ENCODE results near the gene KIF5A.
"Not testable (repeated sequence)": the region's sequence is repeated elsewhere in the genome, so short reads cannot be mapped to it uniquely, and the experiment has no call there.

The KIF5A gene

GRCh38 chr12:57549909-57550640 is at the start of gene KIF5A:
Gene KIF5A, plus strand, starts transcription at chr12:57550044. Its CDS starts 228 bp downstream, at chr12:57550272.
- peak; percentile 73 for DNase-seq (ENCODE audit: low spot score)

DNA sequence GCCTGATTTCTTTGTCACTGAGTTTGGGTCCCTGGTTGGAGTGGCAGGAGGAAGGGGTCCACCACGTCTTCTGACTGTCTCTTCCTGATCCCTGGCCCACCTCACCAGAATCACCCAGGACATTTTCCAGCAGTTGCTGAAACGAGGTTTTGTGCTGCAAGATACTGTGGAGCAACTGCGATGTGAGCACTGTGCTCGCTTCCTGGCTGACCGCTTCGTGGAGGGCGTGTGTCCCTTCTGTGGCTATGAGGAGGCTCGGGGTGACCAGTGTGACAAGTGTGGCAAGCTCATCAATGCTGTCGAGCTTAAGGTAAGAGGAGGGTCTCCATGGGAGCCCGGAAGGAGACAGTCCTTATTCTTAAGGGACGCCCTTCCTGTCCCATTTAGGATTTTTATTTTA is 49.6 kb upstream of the KIF5A start:
- no peak for DNase-seq (ENCODE audit: low spot score)

GRCh38 chr12:57502311-57502969 is 47.4 kb upstream of the KIF5A start:
- DNase-seq (ENCODE audit: low spot score): not testable (repeated sequence)

DNA sequence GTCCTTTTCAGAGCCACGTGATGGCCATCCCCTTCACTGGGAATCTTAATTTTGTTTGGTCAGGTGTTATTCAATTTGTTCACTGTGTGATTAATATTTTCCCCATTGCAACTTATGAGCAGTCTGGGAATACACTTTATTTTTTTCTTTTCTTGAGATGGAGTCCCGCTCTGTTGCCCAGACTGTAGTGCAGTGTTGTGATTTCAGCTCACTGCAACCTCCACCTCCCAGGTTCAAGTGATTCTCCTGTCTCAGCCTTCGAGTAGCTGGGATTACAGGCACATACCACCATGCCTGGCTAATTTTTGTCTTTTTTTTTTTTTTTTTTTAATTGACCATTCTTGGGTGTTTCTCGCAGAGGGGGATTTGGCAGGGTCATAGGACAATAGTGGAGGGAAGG is 43.3 kb upstream of the KIF5A start:
- DNase-seq (ENCODE audit: low spot score): not testable (repeated sequence)

DNA sequence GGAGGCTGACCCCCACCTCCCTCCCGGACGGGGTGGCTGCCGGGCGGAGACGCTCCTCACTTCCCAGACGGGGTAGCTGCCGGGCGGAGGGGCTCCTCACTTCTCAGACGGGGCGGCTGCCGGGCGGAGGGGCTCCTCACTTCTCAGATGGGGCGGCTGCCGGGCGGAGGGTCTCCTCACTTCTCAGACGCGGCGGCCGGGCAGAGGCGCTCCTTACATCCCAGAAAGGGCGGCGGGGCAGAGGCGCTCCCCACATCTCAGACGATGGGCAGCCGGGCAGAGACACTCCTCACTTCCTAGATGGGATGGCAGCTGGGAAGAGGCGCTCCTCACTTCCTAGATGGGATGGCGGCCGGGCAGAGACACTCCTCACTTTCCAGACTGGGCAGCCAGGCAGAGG is 42.0 kb upstream of the KIF5A start:
- DNase-seq (ENCODE audit: low spot score): not testable (repeated sequence)

DNA sequence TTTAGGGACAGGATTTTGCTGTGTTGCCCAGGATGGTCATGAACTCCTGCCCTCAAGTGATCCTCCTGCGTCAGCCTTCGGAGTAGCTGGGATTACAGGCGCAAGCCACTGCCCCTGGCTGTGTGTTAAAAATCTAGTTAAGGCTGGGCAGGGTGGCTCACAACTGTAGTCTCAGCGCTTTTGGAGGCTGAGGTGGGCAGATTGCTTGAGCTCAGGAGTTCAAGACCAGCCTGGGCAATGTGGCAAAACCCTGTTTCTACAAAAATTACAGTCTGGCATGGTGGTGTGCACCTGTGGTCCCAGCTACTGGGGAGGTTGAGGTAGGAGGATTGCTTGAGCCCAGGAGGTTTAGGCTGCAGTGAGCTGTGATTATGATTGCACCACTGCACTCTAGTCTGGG is 38.7 kb upstream of the KIF5A start:
- DNase-seq (ENCODE audit: low spot score): no peak

DNA sequence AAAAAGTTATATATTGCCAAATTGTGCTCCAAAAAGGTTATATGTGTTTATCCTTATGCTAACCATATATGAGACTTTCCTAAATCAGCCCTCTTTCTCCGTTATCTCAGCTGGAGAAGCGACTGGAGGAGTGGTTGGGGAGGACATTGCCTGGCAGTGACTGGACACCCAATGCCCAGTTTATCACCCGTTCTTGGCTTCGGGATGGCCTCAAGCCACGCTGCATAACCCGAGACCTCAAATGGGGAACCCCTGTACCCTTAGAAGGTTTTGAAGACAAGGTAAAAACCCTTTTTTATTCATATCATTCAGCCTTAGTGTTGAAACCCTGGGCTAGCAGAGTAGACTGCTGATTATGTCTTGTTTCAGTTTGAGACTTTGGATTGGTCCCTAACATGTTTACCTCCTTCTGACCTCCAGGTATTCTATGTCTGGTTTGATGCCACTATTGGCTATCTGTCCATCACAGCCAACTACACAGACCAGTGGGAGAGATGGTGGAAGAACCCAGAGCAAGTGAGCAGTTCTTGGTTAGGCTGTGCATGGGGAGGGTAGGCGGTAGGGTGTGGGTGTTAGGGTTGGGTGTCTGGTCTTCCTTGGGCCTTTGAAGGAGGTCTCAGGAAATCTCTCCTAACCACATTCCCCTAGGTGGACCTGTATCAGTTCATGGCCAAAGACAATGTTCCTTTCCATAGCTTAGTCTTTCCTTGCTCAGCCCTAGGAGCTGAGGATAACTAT is 38.1 kb upstream of the KIF5A start:
- no peak for DNase-seq (ENCODE audit: low spot score)

GRCh38 chr12:57512665-57513064 is 37.2 kb upstream of the KIF5A start:
- DNase-seq (ENCODE audit: low spot score): no peak

DNA sequence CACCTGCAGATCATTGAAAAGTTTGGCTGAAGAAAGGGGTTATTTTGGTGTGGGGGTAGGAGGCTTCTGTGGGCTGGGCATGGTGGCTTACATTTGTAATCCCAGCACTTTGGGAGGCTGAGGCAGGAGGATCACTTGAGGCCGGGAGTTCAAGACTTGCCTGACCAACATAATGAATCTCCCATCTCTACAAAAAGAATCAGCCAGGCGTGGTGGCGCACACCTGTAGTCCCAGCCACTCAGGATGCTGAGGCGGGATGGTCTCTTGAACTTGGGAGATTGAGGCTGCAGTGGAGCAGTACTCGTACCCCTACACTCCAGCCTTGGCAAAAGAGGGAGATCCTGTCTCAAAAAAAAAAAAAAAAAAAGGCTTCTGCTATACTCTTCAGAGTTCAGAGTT is 36.6 kb upstream of the KIF5A start:
- DNase-seq (ENCODE audit: low spot score): no peak

GRCh38 chr12:57513677-57514076 is 36.2 kb upstream of the KIF5A start:
- DNase-seq (ENCODE audit: low spot score): not testable (repeated sequence)

GRCh38 chr12:57514246-57514645 is 35.6 kb upstream of the KIF5A start:
- DNase-seq (ENCODE audit: low spot score): not testable (repeated sequence)

DNA sequence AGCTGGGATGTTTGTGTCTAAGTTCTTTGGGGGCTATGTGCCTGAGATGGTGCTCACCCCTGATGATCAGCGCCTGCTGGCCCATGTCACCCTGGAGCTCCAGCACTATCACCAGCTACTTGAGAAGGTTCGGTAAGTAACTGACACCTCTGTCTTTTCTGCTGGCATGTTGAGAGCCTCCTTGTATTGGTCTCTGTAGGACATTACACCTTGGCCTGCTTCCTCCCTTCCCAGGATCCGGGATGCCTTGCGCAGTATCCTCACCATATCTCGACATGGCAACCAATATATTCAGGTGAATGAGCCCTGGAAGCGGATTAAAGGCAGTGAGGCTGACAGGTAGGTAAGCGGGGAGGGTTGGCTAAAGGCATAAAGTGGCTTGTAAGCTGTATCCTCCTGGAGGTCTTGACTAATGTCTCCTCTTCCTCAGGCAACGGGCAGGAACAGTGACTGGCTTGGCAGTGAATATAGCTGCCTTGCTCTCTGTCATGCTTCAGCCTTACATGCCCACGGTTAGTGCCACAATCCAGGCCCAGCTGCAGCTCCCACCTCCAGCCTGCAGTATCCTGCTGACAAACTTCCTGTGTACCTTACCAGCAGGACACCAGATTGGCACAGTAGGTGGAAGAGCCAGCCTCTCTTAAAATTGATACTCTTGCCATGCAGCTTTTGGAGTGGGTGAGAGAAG is 35.0 kb upstream of the KIF5A start:
- no peak for DNase-seq (ENCODE audit: low spot score)

GRCh38 chr12:57515408-57515933 is 34.4 kb upstream of the KIF5A start:
- no peak for DNase-seq (ENCODE audit: low spot score)

GRCh38 chr12:57515934-57516541 is 33.8 kb upstream of the KIF5A start:
- DNase-seq (ENCODE audit: low spot score): no peak

DNA sequence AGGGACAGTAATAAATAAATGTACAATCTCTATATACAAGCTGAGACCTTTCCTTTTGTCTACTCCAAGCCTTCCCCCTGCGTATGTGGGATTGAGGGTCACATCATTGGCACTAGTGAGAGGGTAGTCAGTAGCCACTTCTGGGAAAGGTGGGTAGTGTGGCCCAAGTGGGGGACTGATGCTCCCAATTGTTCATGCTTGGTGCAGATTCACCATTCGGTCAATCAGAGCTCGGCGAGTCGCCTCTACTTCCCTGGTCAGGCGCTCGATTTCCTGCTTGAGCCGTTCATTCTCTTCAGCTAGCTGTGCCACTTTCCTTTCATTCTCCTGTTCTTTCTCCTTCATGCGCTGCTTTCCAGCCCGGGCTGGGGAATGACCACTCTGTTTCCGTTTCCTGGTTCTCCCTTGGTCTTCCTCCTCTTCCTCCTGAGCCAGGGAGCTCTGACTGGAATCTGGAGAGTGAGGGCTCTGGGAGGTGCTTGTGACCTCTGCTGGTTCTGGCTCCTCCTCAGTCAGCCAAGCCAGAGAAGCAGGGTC is 33.2 kb upstream of the KIF5A start:
- DNase-seq (ENCODE audit: low spot score): no peak

DNA sequence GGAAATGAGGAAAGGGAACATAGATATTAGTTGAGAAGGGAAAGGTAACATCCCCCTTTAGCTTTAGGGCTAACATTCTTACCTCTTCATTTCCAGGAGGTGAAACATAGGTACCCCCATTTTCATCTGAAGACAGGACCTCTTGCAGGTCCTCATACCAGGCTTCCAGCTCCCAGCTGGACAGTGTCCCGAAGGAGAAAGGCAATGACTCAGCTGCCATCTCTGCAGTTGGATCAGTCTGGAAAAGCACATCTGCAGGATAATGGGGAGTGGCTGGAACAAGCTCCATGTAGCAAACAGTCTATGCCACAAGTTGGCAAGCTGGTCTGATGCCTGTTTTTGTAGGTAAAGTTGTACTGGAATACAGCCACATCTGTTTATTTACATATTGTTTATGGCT is 32.7 kb upstream of the KIF5A start:
- peak; percentile 50 for DNase-seq (ENCODE audit: low spot score)

GRCh38 chr12:57517718-57518117 is 32.1 kb upstream of the KIF5A start:
- DNase-seq (ENCODE audit: low spot score): not testable (repeated sequence)

DNA sequence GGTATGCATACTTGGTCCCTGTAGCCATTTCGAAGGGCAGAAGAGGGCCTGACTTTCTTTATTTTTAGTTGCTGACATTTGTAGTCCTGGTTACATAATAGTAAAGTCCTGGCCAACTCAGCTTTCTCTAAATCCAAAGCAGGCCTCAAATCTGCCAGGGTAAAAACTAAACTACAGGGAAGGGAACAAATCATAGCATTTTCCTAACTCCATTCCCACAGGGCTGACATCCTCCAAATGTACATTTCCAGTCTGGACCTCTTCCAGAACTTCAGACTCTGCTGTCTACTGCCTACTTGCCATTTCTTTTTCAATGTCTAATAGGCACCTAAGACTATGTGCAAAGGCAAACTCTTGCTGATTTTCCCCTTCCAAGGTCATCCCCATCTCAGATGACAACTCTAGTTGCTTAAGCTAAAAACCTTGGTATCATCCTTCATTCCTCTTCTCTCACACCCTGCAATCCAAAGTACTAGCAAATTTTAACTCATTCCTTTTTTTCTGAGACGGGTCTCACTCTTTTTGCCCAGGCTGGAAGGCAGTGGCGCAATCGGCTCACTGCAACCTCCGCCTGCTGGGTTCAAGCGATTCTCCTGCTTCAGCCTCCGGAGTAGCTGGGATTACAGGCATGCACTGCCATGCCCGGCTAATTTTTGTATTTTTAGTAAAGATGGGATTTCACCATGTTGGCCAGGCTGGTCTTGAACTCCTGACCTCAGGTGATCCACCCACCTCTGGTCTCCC is 31.5 kb upstream of the KIF5A start:
- no peak for DNase-seq (ENCODE audit: low spot score)

- DNase-seq (ENCODE audit: low spot score): peak; percentile 51
Observed at GRCh38 chr12:57518920-57519795, 30.7 kb upstream of the KIF5A start.

GRCh38 chr12:57519796-57520052 is 30.1 kb upstream of the KIF5A start:
- no peak for DNase-seq (ENCODE audit: low spot score)
